Measurements from ENCODE around the gene UNG. TPM values are rescaled to one million over a fixed set of nuclear protein-coding genes. Genes with fewer than 3 reads are reported as not detected.

The UNG gene
- total RNA-seq, 6 experiments from 2014 or later = 19.3 to 30.4 (median 21.8) TPM

GRCh38 chr12:109160433-109160832, 63.0 kb downstream of the UNG start:
- no peak for DNase-seq
- H3K4me1 Mint-ChIP-seq (ENCODE audit: low read depth) = peaks cover under 1% of the 10 kb centered on the region; the same call in 1 of the 2 replicates
- no peaks in the 10 kb centered on the region for H3K36me3 Mint-ChIP-seq (ENCODE audit: low read depth)
- TF ChIP-seq CTCF (IDR thresholded peaks at IDR 0.05) = no peak
- H3K9me3 Mint-ChIP-seq = no peaks in the 10 kb centered on the region; the same call in 1 of the 2 replicates
- no peak overlapping the region for H3K27ac Mint-ChIP-seq
- H3K4me3 Mint-ChIP-seq = no peak overlapping the region
- H3K27me3 Mint-ChIP-seq (ENCODE audit: insufficient read depth) = peaks cover 4% of the 10 kb centered on the region

Other genes with a start within 250 kb of the UNG start
- 10 to 100 TPM; 75.8 to 96.2 (median 79.1) TPM for gene SSH1, start 240.0 kb upstream of the UNG start, total RNA-seq (2021; fragmentation: NEBNext Ultra II Directional; extraction: Animal tissue kit (Norgen Biotek cat#: 25700))
- not detected for gene DAO, start 217.5 kb upstream of the UNG start, total RNA-seq (2021; fragmentation: NEBNext Ultra II Directional; extraction: Animal tissue kit (Norgen Biotek cat#: 25700))
- gene SVOP, start 76.5 kb upstream of the UNG start, total RNA-seq (2021; fragmentation: NEBNext Ultra II Directional; extraction: Animal tissue kit (Norgen Biotek cat#: 25700)) = not detected
- gene USP30, start 45.0 kb upstream of the UNG start, total RNA-seq (2021; fragmentation: NEBNext Ultra II Directional; extraction: Animal tissue kit (Norgen Biotek cat#: 25700)) = 10 to 100 TPM in 4 of 6 experiments, 1 to 10 TPM in 2; 8.0 to 11.7 (median 10.4) TPM
- gene ALKBH2, start 4.1 kb upstream of the UNG start, total RNA-seq (2021; fragmentation: NEBNext Ultra II Directional; extraction: Animal tissue kit (Norgen Biotek cat#: 25700)) = 10 to 100 TPM; 12.3 to 17.1 (median 13.3) TPM
- gene ACACB, start 19.0 kb downstream of the UNG start, total RNA-seq (2021; fragmentation: NEBNext Ultra II Directional; extraction: Animal tissue kit (Norgen Biotek cat#: 25700)) = 1 to 10 TPM; 1.0 to 2.1 (median 1.3) TPM
- gene FOXN4, start 211.7 kb downstream of the UNG start, total RNA-seq (2021; fragmentation: NEBNext Ultra II Directional; extraction: Animal tissue kit (Norgen Biotek cat#: 25700)) = not detected